Stomach (tissue), 9 donors: ENCODE results near the gene ETV6. TPM values are rescaled to one million over a fixed set of nuclear protein-coding genes. Genes with fewer than 3 reads are reported as not detected.

ENCODE experiments used
- DNase-seq, 2 donors: peaks; one replicate each; pipeline versions ENCODE4 v3.0.0 to v3.0.0-alpha.2; 2013 to 2019
- H3K27ac ChIP-seq, 5 donors: fragments of 200-600 bp in 4 of 5; sonication (generic) in 4 of 5; one replicate each; pipeline ENCODE4 v1.5.1; 2013 to 2019; ENCODE audit warnings: mild to moderate bottlenecking in 1 of 5, moderate library complexity in 1 of 5
- H3K27me3 ChIP-seq, 3 donors: fragments of 200-600 bp; sonication (generic); one replicate each; pipeline ENCODE4 v1.5.1; 2017 to 2019; ENCODE audit warnings: mixed run types in 1 of 3
- H3K36me3 ChIP-seq, 4 donors: fragments of 200-600 bp; sonication (generic); 1 replicate in 3 of 4; 2 replicates in 1 of 4; pipeline ENCODE4 v1.5.1; 2016 to 2019
- H3K4me1 ChIP-seq, 4 donors: fragments of 200-600 bp; sonication (generic); one replicate each; pipeline ENCODE4 v1.5.1; 2016 to 2019
- H3K4me3 ChIP-seq, 4 donors: fragments of 200-600 bp; sonication (generic) in 3 of 4; one replicate each; pipeline ENCODE4 v1.5.1; 2016 to 2019; ENCODE audit warnings: mild to moderate bottlenecking in 1 of 4
- H3K9me3 ChIP-seq, 4 donors: fragments of 200-600 bp; sonication (generic); one replicate each; pipeline ENCODE4 v1.5.1; 2016 to 2019
- EP300 ChIP-seq: sonication (generic); formaldehyde crosslinking; IDR thresholded peaks from one replicate; pipeline ENCODE4 v1.6.1; 2017; ENCODE audit warnings: antibody characterized with exemption
- POLR2A ChIP-seq, 4 donors: fragments of 450-650 bp; IDR thresholded peaks; one replicate each; pipeline ENCODE4 v1.6.1; 2016; ENCODE audit warnings: antibody characterized with exemption in 4 of 4, control low read depth in 2 of 4, mild to moderate bottlenecking in 1 of 4, moderate library complexity in 1 of 4
- POLR2AphosphoS5 ChIP-seq, 3 donors: sonication (generic); formaldehyde crosslinking; IDR thresholded peaks; one replicate each; pipeline ENCODE4 v1.6.1; 2016; ENCODE audit warnings: antibody characterized with exemption in 3 of 3
- WGBS, 5 donors: extraction: QIAGEN DNeasy Blood & Tissue Kit in 3 of 5; methylation state at CpG; one replicate each; pipeline versions ENCODE4 v1.1.5 to v1.1.7; 2013 to 2018; 5-methylcytosine and 5-hydroxymethylcytosine counted together
- intact Hi-C: fragments of 100-400 bp; cut with DNase I; formaldehyde crosslinking; loops from one replicate; pipeline ENCODE4 v1.15.1; 2023; ENCODE audit warnings: low total_unique reads
- polyA plus RNA-seq, 3 donors: library from polyadenylated mRNA; stranded (reverse); fragments of 200-250 nt; gene quantifications; one replicate each; pipeline ENCODE4 v1.2.3, GENCODE V29; 2013
- total RNA-seq, 5 donors: library from RNA; depleted of rRNA; stranded (reverse); fragments of >200 nt; gene quantifications; one replicate each; pipeline versions ENCODE4 v1.1.0 to v1.2.3, GENCODE V29; 2014 to 2016
- TF ChIP-seq, protein P1 (sequence below), 7 experiments: fragments of 450-650 bp in 4 of 7; fragments of 200-600 bp in 3 of 7; sonication (generic) in 3 of 7; IDR thresholded peaks; one replicate each; pipeline ENCODE4 v1.5.1; 2016 to 2019; ENCODE audit warnings: antibody characterized with exemption in 7 of 7, control low read depth in 2 of 7, mild to moderate bottlenecking in 1 of 7
- donor health status: healthy with polysubstance abuse.
- donor health status: Bipolar disorder and iron deficiency.
- donor health status: healthy.

ETV6 gene
- total and polyA plus RNA-seq, 8 donors, result 4.1 to 60.3 (median 13.4) TPM

DNA sequence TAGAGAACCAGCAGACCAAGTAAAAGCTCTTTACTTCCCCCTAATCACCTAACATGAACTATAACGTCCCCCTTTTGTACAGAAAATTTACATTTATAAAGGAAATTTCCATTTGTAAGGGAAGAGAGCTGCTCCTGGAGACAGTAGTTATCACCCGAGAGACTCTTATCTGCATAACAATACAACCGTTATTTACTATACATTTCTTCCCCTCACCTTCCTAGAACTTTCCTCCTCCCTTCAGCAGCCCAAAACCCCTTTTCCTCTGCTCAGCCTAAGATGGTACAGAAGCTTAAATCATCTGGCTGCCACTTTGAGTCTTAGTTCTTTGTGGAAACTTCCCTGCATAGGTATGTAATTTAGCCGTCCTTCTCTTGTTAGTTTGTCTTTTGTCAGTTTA is 40.4 kb upstream of the ETV6 start:
- H3K36me3 ChIP-seq, result no peaks in the 10 kb centered on the region

GRCh38 chr12:11615481-11615880 is 34.0 kb upstream of the ETV6 start:
- no peak for TF ChIP-seq POLR2A (IDR thresholded peaks at IDR 0.05)
- TF ChIP-seq, protein P1, sequence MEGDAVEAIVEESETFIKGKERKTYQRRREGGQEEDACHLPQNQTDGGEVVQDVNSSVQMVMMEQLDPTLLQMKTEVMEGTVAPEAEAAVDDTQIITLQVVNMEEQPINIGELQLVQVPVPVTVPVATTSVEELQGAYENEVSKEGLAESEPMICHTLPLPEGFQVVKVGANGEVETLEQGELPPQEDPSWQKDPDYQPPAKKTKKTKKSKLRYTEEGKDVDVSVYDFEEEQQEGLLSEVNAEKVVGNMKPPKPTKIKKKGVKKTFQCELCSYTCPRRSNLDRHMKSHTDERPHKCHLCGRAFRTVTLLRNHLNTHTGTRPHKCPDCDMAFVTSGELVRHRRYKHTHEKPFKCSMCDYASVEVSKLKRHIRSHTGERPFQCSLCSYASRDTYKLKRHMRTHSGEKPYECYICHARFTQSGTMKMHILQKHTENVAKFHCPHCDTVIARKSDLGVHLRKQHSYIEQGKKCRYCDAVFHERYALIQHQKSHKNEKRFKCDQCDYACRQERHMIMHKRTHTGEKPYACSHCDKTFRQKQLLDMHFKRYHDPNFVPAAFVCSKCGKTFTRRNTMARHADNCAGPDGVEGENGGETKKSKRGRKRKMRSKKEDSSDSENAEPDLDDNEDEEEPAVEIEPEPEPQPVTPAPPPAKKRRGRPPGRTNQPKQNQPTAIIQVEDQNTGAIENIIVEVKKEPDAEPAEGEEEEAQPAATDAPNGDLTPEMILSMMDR (IDR thresholded peaks at IDR 0.05), result no peak
- TF ChIP-seq EP300, result no peak
- no peak for TF ChIP-seq POLR2AphosphoS5 (IDR thresholded peaks at IDR 0.05)
- Histone ChIP-seq H3K4me1 (no peaks in the 10 kb centered on the region), H3K27me3 (no peaks in the 10 kb centered on the region), H3K4me3 (no peak overlapping the region), H3K36me3 (no peaks in the 10 kb centered on the region), H3K9me3 (no peaks in the 10 kb centered on the region), H3K27ac (no peak overlapping the region)
- intact Hi-C loops, result no loop called here
- no peak for DNase-seq
- 89 to 97% (median 90%) methylated on average over 1 of the region's 1 CpG for WGBS, 5 donors

More for the DNA sequence above, 40.4 kb upstream of the ETV6 start:
- 59 to 77% (median 70%) methylated on average over 4 of the region's 4 CpGs for WGBS, 5 donors
- intact Hi-C loops, result no loop called here
- no peak overlapping the region for H3K27ac ChIP-seq
- no peaks in the 10 kb centered on the region for H3K27me3 ChIP-seq
- TF ChIP-seq, protein P1 (IDR thresholded peaks at IDR 0.05), result no peak
- TF ChIP-seq EP300 (no peak), POLR2A (IDR thresholded peaks at IDR 0.05) (no peak)
- H3K4me1 ChIP-seq, result peaks cover 7 to 15% (median 11%) of the 10 kb centered on the region in 4 donors
- no peaks in the 10 kb centered on the region for H3K9me3 ChIP-seq
- no peak for DNase-seq
- no peak overlapping the region for H3K4me3 ChIP-seq

DNA sequence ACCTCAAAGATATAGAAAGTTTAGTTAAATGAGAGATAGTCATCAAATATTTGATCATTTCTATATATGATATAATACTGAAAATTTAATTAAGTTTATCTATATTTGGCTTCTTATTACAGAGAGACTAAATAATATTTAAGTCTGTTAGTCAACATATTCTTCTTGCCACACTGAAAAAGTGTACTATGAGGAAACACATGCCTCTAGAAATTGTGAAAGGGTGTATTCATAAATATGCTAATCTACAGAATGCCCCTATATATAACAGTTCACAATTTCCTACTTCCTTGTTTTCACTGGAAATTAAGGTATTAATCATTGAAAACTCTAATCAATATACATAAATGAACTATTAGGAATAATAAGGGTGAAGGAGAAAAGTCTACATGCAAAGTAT is 31.4 kb upstream of the ETV6 start:
- H3K27ac ChIP-seq, result no peak overlapping the region
- peaks cover 0 to 10% (median 4%) of the 10 kb centered on the region in 4 donors for H3K4me1 ChIP-seq
- DNase-seq, result no peak
- intact Hi-C loops, result no loop called here
- TF ChIP-seq POLR2AphosphoS5 (IDR thresholded peaks at IDR 0.05), result no peak
- TF ChIP-seq, protein P1 (IDR thresholded peaks at IDR 0.05), result no peak
- no peak for TF ChIP-seq EP300
- TF ChIP-seq POLR2A (IDR thresholded peaks at IDR 0.05), result no peak
- no peaks in the 10 kb centered on the region for H3K27me3 ChIP-seq
- no peak overlapping the region for H3K4me3 ChIP-seq
- no peaks in the 10 kb centered on the region for H3K36me3 ChIP-seq
- H3K9me3 ChIP-seq, result no peaks in the 10 kb centered on the region

DNA sequence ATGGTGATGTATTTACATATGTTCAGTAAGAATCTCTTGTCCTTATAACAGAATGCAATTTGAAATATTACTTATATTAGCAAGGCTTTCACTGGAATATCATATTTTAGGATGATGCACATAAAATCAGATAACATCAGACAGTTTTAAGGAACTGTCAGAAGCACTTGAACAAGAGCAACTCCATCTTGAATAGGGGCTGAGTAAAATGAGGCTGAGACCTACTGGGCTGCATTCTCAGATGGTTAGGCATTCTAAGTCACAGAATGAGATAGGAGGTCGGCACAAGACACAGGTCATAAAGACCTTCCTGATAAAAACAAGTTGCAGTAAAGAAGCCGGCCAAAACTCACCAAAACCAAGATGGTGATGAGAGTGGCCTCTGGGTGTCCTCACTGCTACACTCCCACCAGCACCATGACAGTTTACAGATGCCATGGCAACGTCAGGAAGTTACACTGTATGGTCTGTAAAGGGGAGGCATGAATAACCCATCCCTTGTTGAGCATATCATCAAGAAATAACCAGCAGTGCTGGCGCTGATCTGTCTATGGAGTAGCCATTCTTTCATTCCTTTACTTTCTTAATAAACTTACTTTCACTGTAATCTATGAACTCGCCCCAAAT is 27.6 kb upstream of the ETV6 start:
- 68 to 81% (median 78%) methylated on average over 5 of the region's 5 CpGs for WGBS, 5 donors

More for the DNA sequence above, 27.6 kb upstream of the ETV6 start:
- H3K27me3 ChIP-seq, result no peaks in the 10 kb centered on the region
- intact Hi-C loops, result no loop called here
- H3K9me3 ChIP-seq, result no peaks in the 10 kb centered on the region
- H3K27ac ChIP-seq, result no peak overlapping the region
- H3K36me3 ChIP-seq, result no peaks in the 10 kb centered on the region
- peak in 1 of 2 donors; percentile 19 for DNase-seq
- TF ChIP-seq POLR2AphosphoS5 (IDR thresholded peaks at IDR 0.05) (no peak), POLR2A (IDR thresholded peaks at IDR 0.05) (no peak), EP300 (no peak)
- TF ChIP-seq, protein P1 (IDR thresholded peaks at IDR 0.05), result no peak
- peaks cover 0 to 15% (median 9%) of the 10 kb centered on the region in 4 donors for H3K4me1 ChIP-seq
- no peak overlapping the region for H3K4me3 ChIP-seq
